Esophagus squamous epithelium (tissue), 5 donors: ENCODE data around the gene LZTR1. TPM values are rescaled to one million over a fixed set of nuclear protein-coding genes. Genes with fewer than 3 reads are reported as not detected.

Source experiments
- DNase-seq: peaks from one replicate; lab custom pipeline; 2025; lab: John Stamatoyannopoulos, UW
- H3K27ac ChIP-seq, 4 donors: fragments of 200-600 bp; sonication (generic); one replicate each; pipeline ENCODE4 v1.5.1; 2016 to 2019; ENCODE audit warnings: mild to moderate bottlenecking in 1 of 4
- H3K27me3 ChIP-seq, 4 donors: fragments of 200-600 bp; sonication (generic); 1 replicate in 3 of 4; 2 replicates in 1 of 4; pipeline versions ENCODE4 v1.5.1 to v1.6.0; 2017 to 2021; ENCODE audit warnings: antibody characterized with exemption in 1 of 4
- H3K36me3 ChIP-seq, 3 donors: fragments of 200-600 bp; sonication (generic); one replicate each; pipeline ENCODE4 v1.5.1; 2016 to 2019
- H3K4me1 ChIP-seq, 3 donors: fragments of 200-600 bp; sonication (generic); one replicate each; pipeline ENCODE4 v1.5.1; 2017 to 2019
- H3K4me3 ChIP-seq, 4 donors: fragments of 200-600 bp; sonication (generic); 1 replicate in 3 of 4; 2 replicates in 1 of 4; pipeline ENCODE4 v1.5.1; 2016 to 2019; ENCODE audit warnings: mild to moderate bottlenecking in 2 of 4, moderate library complexity in 1 of 4
- H3K9me3 ChIP-seq, 3 donors: fragments of 200-600 bp; sonication (generic); one replicate each; pipeline ENCODE4 v1.5.1; 2016 to 2019
- CTCF ChIP-seq, 6 experiments: fragments of 450-650 bp in 4 of 6; fragments of 200-600 bp in 2 of 6; sonication (generic) in 2 of 6; IDR thresholded peaks; one replicate each; pipeline ENCODE4 v1.5.1; 2016 to 2019; ENCODE audit warnings: antibody characterized with exemption in 6 of 6, mild to moderate bottlenecking in 4 of 6, moderate library complexity in 4 of 6
- POLR2A ChIP-seq, 4 donors: fragments of 450-650 bp; IDR thresholded peaks; one replicate each; pipeline ENCODE4 v1.6.1; 2017; ENCODE audit warnings: antibody characterized with exemption in 4 of 4, mild to moderate bottlenecking in 4 of 4, moderate library complexity in 3 of 4
- WGBS, 2 donors: methylation state at CpG; one replicate each; pipeline ENCODE4 v1.1.5; 2018; 5-methylcytosine and 5-hydroxymethylcytosine counted together
- intact Hi-C: fragments of 100-400 bp; cut with DNase I; formaldehyde crosslinking; loops from one replicate; pipeline ENCODE4 v1.15.0; 2022
- total RNA-seq, 4 donors: library from RNA; depleted of rRNA; stranded (reverse); fragments of >200 nt; gene quantifications; one replicate each; pipeline ENCODE4 v1.1.0, GENCODE V29; 2016
- donor health status: DM: yes; HTN: yes; CAD: no.

The LZTR1 gene
- total RNA-seq, 4 donors from 2014 or later = 15.3 to 44.4 (median 25.5) TPM

GRCh38 chr22:20964799-20965103 lies 17.3 kb upstream of the LZTR1 start:
- peaks cover 0 to 22% (median 0%) of the 10 kb centered on the region in 4 donors for H3K27me3 ChIP-seq
- TF ChIP-seq POLR2A (IDR thresholded peaks at IDR 0.05) (no peak), CTCF (IDR thresholded peaks at IDR 0.05) (no peak)
- H3K27ac ChIP-seq = no peak overlapping the region
- H3K4me3 ChIP-seq = peak overlapping the region; percentile 19 to 66 (median 39)
- peaks cover 9 to 46% (median 23%) of the 10 kb centered on the region in 3 donors for H3K4me1 ChIP-seq
- WGBS, 2 donors = 9 to 13% methylated on average over 1 to 3 of the region's 28 CpGs
- DNase-seq = no peak
- no peaks in the 10 kb centered on the region for H3K36me3 ChIP-seq
- H3K9me3 ChIP-seq = no peaks in the 10 kb centered on the region
- intact Hi-C loops = no loop called here

GRCh38 chr22:20965104-20965887 lies 16.8 kb upstream of the LZTR1 start:
- Histone ChIP-seq H3K36me3 (no peaks in the 10 kb centered on the region), H3K27ac (no peak overlapping the region), H3K9me3 (no peaks in the 10 kb centered on the region), H3K27me3 (peaks cover 0 to 22% (median 0%) of the 10 kb centered on the region in 4 donors), H3K4me3 (peak overlapping the region; percentile 19 to 66 (median 39)), H3K4me1 (peaks cover 9 to 46% (median 23%) of the 10 kb centered on the region in 3 donors)
- WGBS, 2 donors = 92% methylated on average over 4 of the region's 65 CpGs; no CpG with 5 or more reads in 1 of the 2 donors
- no peak for DNase-seq
- TF ChIP-seq POLR2A (IDR thresholded peaks at IDR 0.05) (no peak), CTCF (IDR thresholded peaks at IDR 0.05) (no peak)
- intact Hi-C loops = no loop called here

GRCh38 chr22:20965888-20966855 lies 15.9 kb upstream of the LZTR1 start:
- H3K4me1 ChIP-seq = peaks cover 9 to 46% (median 23%) of the 10 kb centered on the region in 3 donors
- TF ChIP-seq POLR2A (IDR thresholded peaks at IDR 0.05) (no peak), CTCF (IDR thresholded peaks at IDR 0.05) (no peak)
- H3K4me3 ChIP-seq = no peak overlapping the region
- no peak overlapping the region for H3K27ac ChIP-seq
- intact Hi-C loops = no loop called here
- peaks cover 0 to 22% (median 0%) of the 10 kb centered on the region in 4 donors for H3K27me3 ChIP-seq
- H3K9me3 ChIP-seq = no peaks in the 10 kb centered on the region
- no peak for DNase-seq
- no peaks in the 10 kb centered on the region for H3K36me3 ChIP-seq
- WGBS, 2 donors = 85 to 86% methylated on average over 6 of the region's 13 CpGs

GRCh38 chr22:20966883-20967696 lies 15.0 kb upstream of the LZTR1 start, which contains the start of gene AIFM3:
Gene AIFM3 (plus strand): TSS chr22:20967255. CDS start chr22:20967945, 690 bp downstream.
- WGBS, 2 donors = 40 to 54% methylated on average over 4 to 10 of the region's 22 CpGs
- H3K9me3 ChIP-seq = no peaks in the 10 kb centered on the region
- H3K4me1 ChIP-seq = peaks cover 9 to 37% (median 18%) of the 10 kb centered on the region in 3 donors
- H3K27ac ChIP-seq = no peak within 1 kb of the TSS
- peaks cover 0 to 22% (median 0%) of the 10 kb centered on the region in 4 donors for H3K27me3 ChIP-seq
- no peak within 1 kb of the TSS for H3K4me3 ChIP-seq
- DNase-seq = no peak
- H3K36me3 ChIP-seq = no peaks in the 10 kb centered on the region
- intact Hi-C loops = no loop called here
- TF ChIP-seq POLR2A (IDR thresholded peaks at IDR 0.05) (no peak), CTCF (IDR thresholded peaks at IDR 0.05) (no peak)
